HL-60 (cell line): ENCODE measurements around the gene PCIF1.

Source experiments
- DNase-seq, 2 experiments: peaks; one replicate each; pipeline ENCODE4 v3.0.0-alpha.2; 2010 to 2020; ENCODE audit warnings: low read depth in 1 of 2, low spot score in 1 of 2
- H3K27ac ChIP-seq: fragments of 250-450 bp; sonication (Bioruptor Pico); replicated peaks from 2 replicates; pipeline ENCODE4 v1.5.1; 2020; ENCODE audit warnings: mild to moderate bottlenecking, moderate library complexity
- H3K27me3 ChIP-seq: fragments of 250-450 bp; sonication (Bioruptor Pico); 2 replicates; pipeline ENCODE4 v1.5.1; 2021; ENCODE audit warnings: mild to moderate bottlenecking, moderate library complexity; ENCODE audit not compliant: insufficient read depth, poor library complexity, severe bottlenecking
- H3K4me3 ChIP-seq: replicated peaks from 2 replicates; pipeline ENCODE4 v1.5.1; 2011; ENCODE audit warnings: mild to moderate bottlenecking, control low read depth, low read length; ENCODE audit not compliant: insufficient read depth
- GABPA ChIP-seq: IDR thresholded peaks from 2 replicates; pipeline ENCODE4 v1.6.1; 2012; ENCODE audit warnings: low read depth
- POLR2AphosphoS5 ChIP-seq: IDR thresholded peaks from 2 replicates; pipeline ENCODE4 v1.6.1; 2012; ENCODE audit warnings: low read depth
- REST ChIP-seq: IDR thresholded peaks from 2 replicates; pipeline ENCODE4 v1.6.1; 2012; ENCODE audit warnings: low read depth; ENCODE audit not compliant: insufficient replicate concordance
- SPI1 ChIP-seq: IDR thresholded peaks from 2 replicates; pipeline ENCODE4 v1.6.1; 2012; ENCODE audit warnings: low read depth, mild to moderate bottlenecking, borderline replicate concordance
- TF ChIP-seq, protein P1 (sequence below): IDR thresholded peaks from one replicate; pipeline ENCODE4 v1.5.1; 2011; ENCODE audit warnings: low read length, control low read depth, inconsistent platforms; ENCODE audit not compliant: insufficient read depth

Gene PCIF1

DNA sequence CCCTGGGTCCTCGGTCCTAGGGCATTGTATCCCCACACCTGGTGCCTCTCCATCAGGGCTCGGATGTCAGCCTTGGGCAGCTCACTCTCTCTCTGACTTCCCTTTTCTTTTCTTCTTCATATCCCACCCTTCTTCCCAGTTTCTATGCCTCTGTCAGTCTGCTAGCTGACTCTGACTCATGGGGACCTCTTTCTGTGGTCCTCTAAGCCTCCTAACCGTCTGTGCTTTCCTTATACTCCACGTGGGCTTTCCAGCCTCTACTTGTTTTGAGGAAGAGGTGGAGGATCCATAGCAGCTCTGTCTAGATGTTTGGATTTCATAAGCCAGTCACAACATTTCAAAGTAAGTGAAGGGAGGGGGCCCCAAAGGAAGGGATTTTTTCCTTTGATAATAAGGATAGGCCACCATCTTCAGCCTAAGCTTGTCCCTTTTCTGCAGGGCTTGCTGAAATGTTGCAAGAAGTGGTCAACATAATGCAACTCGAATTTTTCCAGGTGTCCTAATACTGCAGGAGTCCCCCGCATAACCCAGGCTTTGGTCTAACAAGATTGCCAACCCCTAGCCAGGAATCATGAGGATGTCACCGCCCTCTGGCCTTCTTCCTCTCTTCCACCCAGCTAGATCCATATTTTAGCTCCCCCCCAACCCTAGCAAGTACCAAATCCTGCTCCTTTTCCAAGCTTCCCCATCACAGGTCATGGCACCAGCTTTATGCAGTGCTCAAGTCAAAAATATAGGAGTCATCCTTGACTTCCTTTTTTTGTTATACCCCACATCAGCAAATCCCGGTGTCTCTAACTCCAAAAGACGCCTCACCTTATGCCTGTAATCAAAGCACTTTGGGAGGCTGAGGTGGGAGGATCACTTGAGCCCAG lies 13.8 kb upstream of the PCIF1 start:
- no peak overlapping the region for H3K27ac ChIP-seq

GRCh38 chr20:45921337-45922189 lies 12.9 kb upstream of the PCIF1 start:
- Histone ChIP-seq H3K27ac (no peak overlapping the region), H3K4me3 (no peak overlapping the region), H3K27me3 (no peaks in the 10 kb centered on the region)
- no peak for DNase-seq
- TF ChIP-seq GABPA: no peak
- TF ChIP-seq POLR2AphosphoS5: no peak
- no peak for TF ChIP-seq REST
- no peak for TF ChIP-seq SPI1
- TF ChIP-seq, protein P1, sequence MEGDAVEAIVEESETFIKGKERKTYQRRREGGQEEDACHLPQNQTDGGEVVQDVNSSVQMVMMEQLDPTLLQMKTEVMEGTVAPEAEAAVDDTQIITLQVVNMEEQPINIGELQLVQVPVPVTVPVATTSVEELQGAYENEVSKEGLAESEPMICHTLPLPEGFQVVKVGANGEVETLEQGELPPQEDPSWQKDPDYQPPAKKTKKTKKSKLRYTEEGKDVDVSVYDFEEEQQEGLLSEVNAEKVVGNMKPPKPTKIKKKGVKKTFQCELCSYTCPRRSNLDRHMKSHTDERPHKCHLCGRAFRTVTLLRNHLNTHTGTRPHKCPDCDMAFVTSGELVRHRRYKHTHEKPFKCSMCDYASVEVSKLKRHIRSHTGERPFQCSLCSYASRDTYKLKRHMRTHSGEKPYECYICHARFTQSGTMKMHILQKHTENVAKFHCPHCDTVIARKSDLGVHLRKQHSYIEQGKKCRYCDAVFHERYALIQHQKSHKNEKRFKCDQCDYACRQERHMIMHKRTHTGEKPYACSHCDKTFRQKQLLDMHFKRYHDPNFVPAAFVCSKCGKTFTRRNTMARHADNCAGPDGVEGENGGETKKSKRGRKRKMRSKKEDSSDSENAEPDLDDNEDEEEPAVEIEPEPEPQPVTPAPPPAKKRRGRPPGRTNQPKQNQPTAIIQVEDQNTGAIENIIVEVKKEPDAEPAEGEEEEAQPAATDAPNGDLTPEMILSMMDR: no peak

More for the DNA sequence above, 13.8 kb upstream of the PCIF1 start:
- DNase-seq: no peak
- Histone ChIP-seq H3K27me3 (no peaks in the 10 kb centered on the region), H3K4me3 (no peak overlapping the region)
- TF ChIP-seq SPI1: peak; percentile 65
- no peak for TF ChIP-seq POLR2AphosphoS5

DNA sequence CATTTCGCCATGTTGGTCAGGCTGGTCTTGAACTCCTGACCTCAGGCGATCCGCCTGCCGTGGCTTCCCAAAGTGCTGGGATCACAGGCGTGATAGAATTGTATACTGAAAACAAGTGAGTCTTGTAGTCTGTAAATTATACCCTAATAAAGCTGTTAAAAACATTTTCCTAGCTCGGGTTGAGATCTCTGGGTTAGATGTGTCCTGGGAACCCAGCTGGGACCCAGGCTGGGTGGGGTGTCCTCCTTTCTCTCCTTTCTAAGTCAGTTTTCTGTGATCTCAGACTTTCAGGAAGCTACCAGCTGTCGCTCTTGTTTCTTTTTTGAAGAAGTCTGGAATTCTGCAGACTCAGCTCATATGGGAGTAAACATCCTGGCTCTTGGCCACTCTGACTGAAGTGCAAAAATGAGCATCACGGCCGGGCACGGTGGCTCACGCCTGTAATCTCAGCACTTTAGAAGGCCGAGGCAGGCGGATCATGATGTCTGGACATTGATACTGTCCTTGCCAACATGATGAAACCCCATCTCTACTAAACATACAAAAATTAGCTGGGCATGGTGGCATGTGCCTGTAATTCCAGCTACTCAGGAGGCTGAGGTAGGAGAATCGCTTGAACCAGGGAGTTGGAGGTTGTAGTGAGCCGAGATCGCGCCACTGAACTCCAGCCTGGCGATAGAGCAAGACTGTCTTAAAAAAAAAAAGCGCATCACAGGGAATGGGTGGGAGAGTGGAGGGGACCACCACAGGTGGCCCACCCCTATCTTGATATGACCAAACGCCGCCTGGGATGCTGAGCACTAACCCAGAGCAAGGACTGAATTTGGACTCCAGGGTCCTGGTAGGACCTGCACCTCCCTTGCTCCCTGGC lies 9.9 kb upstream of the PCIF1 start:
- H3K27ac ChIP-seq: no peak overlapping the region
- TF ChIP-seq GABPA: no peak
- TF ChIP-seq, protein P1: no peak
- TF ChIP-seq POLR2AphosphoS5: no peak
- no peak for TF ChIP-seq SPI1
- no peak for TF ChIP-seq REST
- H3K27me3 ChIP-seq: no peaks in the 10 kb centered on the region
- DNase-seq: no peak
- no peak overlapping the region for H3K4me3 ChIP-seq
